Chondrocyte (in vitro differentiated cells): ENCODE data around the gene OR4E2. TPM values are rescaled to one million over a fixed set of nuclear protein-coding genes. Genes with fewer than 3 reads are reported as not detected.

Experiments
- DNase-seq: peaks from one replicate; pipeline ENCODE4 v3.0.0; 2021; ENCODE audit warnings: mixed read lengths, low spot score
- H3K27ac Mint-ChIP-seq: one replicate; pipeline ENCODE4 v1.8.0; 2021; ENCODE audit warnings: mild to moderate bottlenecking, moderate library complexity, mixed read lengths; ENCODE audit not compliant: unreplicated experiment
- H3K27me3 Mint-ChIP-seq: 2 replicates; pipeline ENCODE4 v1.8.0; 2021; ENCODE audit warnings: low read depth, mixed read lengths
- H3K36me3 Mint-ChIP-seq: 2 replicates; pipeline ENCODE4 v1.8.0; 2021; ENCODE audit warnings: low read depth, mixed read lengths
- H3K4me1 Mint-ChIP-seq: 2 replicates; pipeline ENCODE4 v1.8.0; 2021; ENCODE audit warnings: low read depth, mild to moderate bottlenecking, mixed read lengths
- H3K4me3 Mint-ChIP-seq: one replicate; pipeline ENCODE4 v1.8.0; 2021; ENCODE audit warnings: mild to moderate bottlenecking, moderate library complexity, mixed read lengths; ENCODE audit not compliant: unreplicated experiment
- H3K9me3 Mint-ChIP-seq: 2 replicates; pipeline ENCODE4 v1.8.0; 2021; ENCODE audit warnings: low read depth, mixed read lengths
- CTCF ChIP-seq: fragments of 200-600 bp; sonication (generic); IDR thresholded peaks from 2 replicates; pipeline ENCODE4 v1.5.0; 2021; ENCODE audit warnings: antibody characterized with exemption, mild to moderate bottlenecking, moderate library complexity
- total RNA-seq: library from RNA; stranded (reverse); gene quantifications from 3 replicates; pipeline ENCODE4 v1.2.1, GENCODE V29; 2021

OR4E2 gene
- total RNA-seq, 1 donor from 2014 or later, result not detected

GRCh38 chr14:21671371-21671770 lies 17.7 kb downstream of the OR4E2 start:
- DNase-seq, result no peak
- no peak for TF ChIP-seq CTCF
- Mint-ChIP-seq H3K4me3 (no peak overlapping the region), H3K4me1 (peaks cover 8% of the 10 kb centered on the region), H3K36me3 (no peaks in the 10 kb centered on the region), H3K9me3 (peaks cover 7% of the 10 kb centered on the region), H3K27me3 (no peaks in the 10 kb centered on the region), H3K27ac (no peak overlapping the region)

GRCh38 chr14:21672116-21672515 lies 18.5 kb downstream of the OR4E2 start:
- peaks cover 7% of the 10 kb centered on the region for H3K9me3 Mint-ChIP-seq
- no peaks in the 10 kb centered on the region for H3K36me3 Mint-ChIP-seq
- H3K27ac Mint-ChIP-seq, result no peak overlapping the region
- no peak overlapping the region for H3K4me3 Mint-ChIP-seq
- H3K27me3 Mint-ChIP-seq, result no peaks in the 10 kb centered on the region
- TF ChIP-seq CTCF, result no peak
- DNase-seq, result no peak
- peaks cover 8% of the 10 kb centered on the region for H3K4me1 Mint-ChIP-seq

- peaks cover 3% of the 10 kb centered on the region for H3K4me1 Mint-ChIP-seq
- H3K4me3 Mint-ChIP-seq, result no peak within 1 kb of the TSS
- no peaks in the 10 kb centered on the region for H3K27me3 Mint-ChIP-seq
- H3K9me3 Mint-ChIP-seq, result peaks cover 7% of the 10 kb centered on the region
- DNase-seq, result no peak
- H3K36me3 Mint-ChIP-seq, result no peaks in the 10 kb centered on the region
- H3K27ac Mint-ChIP-seq, result no peak within 1 kb of the TSS
- TF ChIP-seq CTCF, result no peak
Observed at GRCh38 chr14:21673718-21674117, 20.1 kb downstream of the OR4E2 start, which contains the start of gene OR4E1. TSS of gene OR4E1 (minus strand) at chr14:21673818. CDS start at chr14:21670935, 2,883 bp downstream.

- TF ChIP-seq CTCF, result no peak
- peaks cover 7% of the 10 kb centered on the region for H3K9me3 Mint-ChIP-seq
- H3K27me3 Mint-ChIP-seq, result no peaks in the 10 kb centered on the region
- no peaks in the 10 kb centered on the region for H3K36me3 Mint-ChIP-seq
- no peak overlapping the region for H3K4me3 Mint-ChIP-seq
- H3K4me1 Mint-ChIP-seq, result peaks cover 8% of the 10 kb centered on the region
- DNase-seq, result no peak
- H3K27ac Mint-ChIP-seq, result no peak overlapping the region
Observed at GRCh38 chr14:21675566-21675965, 21.9 kb downstream of the OR4E2 start.

- H3K4me3 Mint-ChIP-seq, result no peak overlapping the region
- no peak for DNase-seq
- peaks cover 7% of the 10 kb centered on the region for H3K9me3 Mint-ChIP-seq
- no peaks in the 10 kb centered on the region for H3K36me3 Mint-ChIP-seq
- H3K27ac Mint-ChIP-seq, result no peak overlapping the region
- peaks cover 4% of the 10 kb centered on the region for H3K27me3 Mint-ChIP-seq
- peaks cover 8% of the 10 kb centered on the region for H3K4me1 Mint-ChIP-seq
- no peak for TF ChIP-seq CTCF
Observed at GRCh38 chr14:21680072-21680471, 26.4 kb downstream of the OR4E2 start.
